Osteoblast (primary cell): ENCODE results near the gene CLEC19A. TPM values are rescaled to one million over a fixed set of nuclear protein-coding genes. Genes with fewer than 3 reads are reported as not detected.

Experiments
- DNase-seq: peaks from one replicate; pipeline ENCODE4 v3.0.0; 2011; ENCODE audit warnings: low spot score, mixed read lengths; ENCODE audit not compliant: insufficient read length; ENCODE audit errors: missing footprints
- H2AFZ ChIP-seq: 2 replicates; pipeline ENCODE4 v1.6.0; 2011; ENCODE audit warnings: mild to moderate bottlenecking, low read length
- H3K27ac ChIP-seq: 2 replicates; pipeline ENCODE4 v1.5.1; 2011; ENCODE audit warnings: mild to moderate bottlenecking, low read depth, low read length, moderate library complexity
- H3K27me3 ChIP-seq: 2 replicates; pipeline ENCODE4 v1.6.0; 2012; ENCODE audit warnings: mild to moderate bottlenecking, control low read depth, inconsistent platforms, low read length, moderate library complexity; ENCODE audit not compliant: insufficient read depth
- H3K36me3 ChIP-seq: 2 replicates; pipeline ENCODE4 v1.5.1; 2011; ENCODE audit warnings: mild to moderate bottlenecking, low read length, control low read depth, moderate library complexity; ENCODE audit not compliant: insufficient read depth
- H3K4me1 ChIP-seq: 2 replicates; pipeline ENCODE4 v1.5.1; 2011; ENCODE audit warnings: mild to moderate bottlenecking, low read length, control low read depth, moderate library complexity; ENCODE audit not compliant: insufficient read depth
- H3K4me2 ChIP-seq: 2 replicates; pipeline ENCODE4 v1.6.0; 2011; ENCODE audit warnings: mild to moderate bottlenecking, low read length; ENCODE audit not compliant: insufficient read depth
- H3K4me3 ChIP-seq: fragments of 200-600 bp; sonication (generic); 3 replicates; pipeline ENCODE4 v1.5.1; 2012; ENCODE audit warnings: mild to moderate bottlenecking, low read length, inconsistent platforms; ENCODE audit not compliant: insufficient read depth
- H3K79me2 ChIP-seq: 2 replicates; pipeline ENCODE4 v1.6.0; 2012; ENCODE audit warnings: mild to moderate bottlenecking, low read length, control low read depth, inconsistent platforms; ENCODE audit not compliant: insufficient read depth
- H3K9me3 ChIP-seq: 2 replicates; pipeline ENCODE4 v1.5.1; 2011; ENCODE audit warnings: low read depth, low read length, control low read depth
- H4K20me1 ChIP-seq: 2 replicates; pipeline ENCODE4 v1.6.0; 2012; ENCODE audit warnings: mild to moderate bottlenecking, low read length, control low read depth; ENCODE audit not compliant: insufficient read depth
- CTCF ChIP-seq: IDR thresholded peaks from 2 replicates; pipeline ENCODE4 v1.5.1; 2011; ENCODE audit warnings: mild to moderate bottlenecking, low read depth, low read length, moderate library complexity; ENCODE audit errors: extremely low read depth
- total RNA-seq: library from RNA; depleted of rRNA; stranded (reverse); fragments of >200 nt; gene quantifications from 2 replicates; pipeline ENCODE4 v1.2.3, GENCODE V29; 2012

The CLEC19A gene
- total RNA-seq, 1 donor = not detected

- H3K4me1 ChIP-seq = no peaks in the 10 kb centered on the region
- no peak overlapping the region for H2AFZ ChIP-seq
- H3K27ac ChIP-seq = no peak overlapping the region
- no peak overlapping the region for H3K4me2 ChIP-seq
- peak; percentile 22 for DNase-seq
- no peaks in the 10 kb centered on the region for H4K20me1 ChIP-seq
- H3K79me2 ChIP-seq = no peaks in the 10 kb centered on the region
- H3K9me3 ChIP-seq = no peaks in the 10 kb centered on the region
- H3K4me3 ChIP-seq = no peak overlapping the region
- no peaks in the 10 kb centered on the region for H3K27me3 ChIP-seq
- H3K36me3 ChIP-seq = no peaks in the 10 kb centered on the region
- no peak for TF ChIP-seq CTCF
Observed at GRCh38 chr16:19338335-19338734, 52.8 kb downstream of the CLEC19A start.

GRCh38 chr16:19344224-19344801 lies 58.8 kb downstream of the CLEC19A start:
- H4K20me1 ChIP-seq = no peaks in the 10 kb centered on the region
- H3K4me3 ChIP-seq = no peak overlapping the region
- H2AFZ ChIP-seq = no peak overlapping the region
- no peaks in the 10 kb centered on the region for H3K9me3 ChIP-seq
- H3K79me2 ChIP-seq = no peaks in the 10 kb centered on the region
- no peak for TF ChIP-seq CTCF
- H3K27ac ChIP-seq = no peak overlapping the region
- no peaks in the 10 kb centered on the region for H3K27me3 ChIP-seq
- H3K36me3 ChIP-seq = no peaks in the 10 kb centered on the region
- H3K4me2 ChIP-seq = no peak overlapping the region
- no peak for DNase-seq
- no peaks in the 10 kb centered on the region for H3K4me1 ChIP-seq

- no peaks in the 10 kb centered on the region for H3K27me3 ChIP-seq
- no peak for DNase-seq
- H3K4me1 ChIP-seq = no peaks in the 10 kb centered on the region
- no peak for TF ChIP-seq CTCF
- no peak overlapping the region for H3K4me3 ChIP-seq
- no peaks in the 10 kb centered on the region for H3K79me2 ChIP-seq
- H3K27ac ChIP-seq = no peak overlapping the region
- no peak overlapping the region for H2AFZ ChIP-seq
- H3K36me3 ChIP-seq = no peaks in the 10 kb centered on the region
- H3K4me2 ChIP-seq = no peak overlapping the region
- no peaks in the 10 kb centered on the region for H4K20me1 ChIP-seq
- H3K9me3 ChIP-seq = no peaks in the 10 kb centered on the region
Observed at GRCh38 chr16:19344980-19345379, 59.4 kb downstream of the CLEC19A start.

- DNase-seq = no peak
- Histone ChIP-seq H3K27me3 (no peaks in the 10 kb centered on the region), H2AFZ (no peak overlapping the region), H4K20me1 (no peaks in the 10 kb centered on the region), H3K4me2 (no peak overlapping the region), H3K4me3 (no peak overlapping the region), H3K9me3 (no peaks in the 10 kb centered on the region), H3K79me2 (no peaks in the 10 kb centered on the region), H3K27ac (no peak overlapping the region), H3K36me3 (no peaks in the 10 kb centered on the region), H3K4me1 (no peaks in the 10 kb centered on the region)
- TF ChIP-seq CTCF = no peak
Observed at GRCh38 chr16:19346335-19346922, 60.9 kb downstream of the CLEC19A start.
